Astrocyte of the cerebellum (primary cell): ENCODE data around the gene TDRD10.

ENCODE experiments used
- DNase-seq: peaks from one replicate; pipeline ENCODE4 v3.0.0-alpha.2; 2011; ENCODE audit warnings: low read depth
- H3K4me3 ChIP-seq: 2 replicates; pipeline ENCODE4 v1.5.1; 2011; ENCODE audit warnings: mild to moderate bottlenecking, low read depth, low read length, moderate library complexity
- in situ Hi-C: cut with HindIII; loops from 2 replicates; pipeline ENCODE4 v1.10.0; 2017; ENCODE audit warnings: low sequenced_read_pairs
- TF ChIP-seq, protein P1 (sequence below): IDR thresholded peaks from 2 replicates; pipeline ENCODE4 v1.5.1; 2012; ENCODE audit warnings: low read length, low read depth, moderate library complexity, mild to moderate bottlenecking; ENCODE audit errors: missing control alignments

Gene TDRD10, protein sequence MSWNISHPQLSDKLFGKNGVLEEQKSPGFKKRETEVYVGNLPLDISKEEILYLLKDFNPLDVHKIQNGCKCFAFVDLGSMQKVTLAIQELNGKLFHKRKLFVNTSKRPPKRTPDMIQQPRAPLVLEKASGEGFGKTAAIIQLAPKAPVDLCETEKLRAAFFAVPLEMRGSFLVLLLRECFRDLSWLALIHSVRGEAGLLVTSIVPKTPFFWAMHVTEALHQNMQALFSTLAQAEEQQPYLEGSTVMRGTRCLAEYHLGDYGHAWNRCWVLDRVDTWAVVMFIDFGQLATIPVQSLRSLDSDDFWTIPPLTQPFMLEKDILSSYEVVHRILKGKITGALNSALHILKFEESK

DNA sequence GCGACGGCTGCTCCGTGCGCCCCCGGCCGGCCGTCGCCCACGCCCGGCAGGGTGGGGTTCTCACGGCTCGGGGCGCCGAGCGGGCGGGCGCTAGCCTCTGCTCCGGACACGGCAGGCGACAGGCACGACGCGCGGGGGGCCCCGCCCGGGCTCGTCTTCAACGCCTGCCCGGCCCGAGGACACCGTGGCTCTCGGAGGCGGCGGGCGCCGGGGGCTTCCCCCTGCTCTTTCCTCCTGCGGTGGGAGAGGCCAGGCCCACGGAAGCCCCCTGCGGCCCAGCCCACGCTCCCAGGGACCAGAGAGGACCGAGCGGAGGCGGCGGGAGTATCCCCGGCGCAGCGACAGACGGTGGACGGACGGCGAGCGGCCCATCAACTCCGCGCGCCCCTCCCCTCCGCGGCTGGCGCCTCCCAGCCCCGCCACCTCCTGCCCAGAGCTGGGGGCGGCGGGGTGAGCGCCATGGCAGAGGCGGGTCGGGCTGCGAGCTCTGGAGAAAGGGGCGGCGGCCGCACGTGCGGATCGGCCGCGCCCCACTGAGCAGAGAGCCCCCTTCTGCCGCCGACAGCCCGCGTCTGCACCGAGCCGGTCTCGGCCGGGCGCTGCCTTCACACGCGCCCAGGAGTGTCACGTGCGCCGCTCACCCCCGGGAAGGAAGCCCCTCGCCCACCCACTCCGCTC, at the start of gene TDRD10, which contains the start of gene SHE:
Gene TDRD10, plus strand, starts transcription at position 154 of the 678 bp plus-strand sequence. CDS start 4,685 bp downstream, outside the sequence.
Gene SHE, minus strand, starts transcription at position 347 of the 678 bp plus-strand sequence. CDS start 386 bp downstream, outside the sequence.
- no peak within 1 kb of the TSS for H3K4me3 ChIP-seq
- DNase-seq, result no peak
- TF ChIP-seq, protein P1, sequence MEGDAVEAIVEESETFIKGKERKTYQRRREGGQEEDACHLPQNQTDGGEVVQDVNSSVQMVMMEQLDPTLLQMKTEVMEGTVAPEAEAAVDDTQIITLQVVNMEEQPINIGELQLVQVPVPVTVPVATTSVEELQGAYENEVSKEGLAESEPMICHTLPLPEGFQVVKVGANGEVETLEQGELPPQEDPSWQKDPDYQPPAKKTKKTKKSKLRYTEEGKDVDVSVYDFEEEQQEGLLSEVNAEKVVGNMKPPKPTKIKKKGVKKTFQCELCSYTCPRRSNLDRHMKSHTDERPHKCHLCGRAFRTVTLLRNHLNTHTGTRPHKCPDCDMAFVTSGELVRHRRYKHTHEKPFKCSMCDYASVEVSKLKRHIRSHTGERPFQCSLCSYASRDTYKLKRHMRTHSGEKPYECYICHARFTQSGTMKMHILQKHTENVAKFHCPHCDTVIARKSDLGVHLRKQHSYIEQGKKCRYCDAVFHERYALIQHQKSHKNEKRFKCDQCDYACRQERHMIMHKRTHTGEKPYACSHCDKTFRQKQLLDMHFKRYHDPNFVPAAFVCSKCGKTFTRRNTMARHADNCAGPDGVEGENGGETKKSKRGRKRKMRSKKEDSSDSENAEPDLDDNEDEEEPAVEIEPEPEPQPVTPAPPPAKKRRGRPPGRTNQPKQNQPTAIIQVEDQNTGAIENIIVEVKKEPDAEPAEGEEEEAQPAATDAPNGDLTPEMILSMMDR, result no peak
- in situ Hi-C loops, result no loop called here

DNA sequence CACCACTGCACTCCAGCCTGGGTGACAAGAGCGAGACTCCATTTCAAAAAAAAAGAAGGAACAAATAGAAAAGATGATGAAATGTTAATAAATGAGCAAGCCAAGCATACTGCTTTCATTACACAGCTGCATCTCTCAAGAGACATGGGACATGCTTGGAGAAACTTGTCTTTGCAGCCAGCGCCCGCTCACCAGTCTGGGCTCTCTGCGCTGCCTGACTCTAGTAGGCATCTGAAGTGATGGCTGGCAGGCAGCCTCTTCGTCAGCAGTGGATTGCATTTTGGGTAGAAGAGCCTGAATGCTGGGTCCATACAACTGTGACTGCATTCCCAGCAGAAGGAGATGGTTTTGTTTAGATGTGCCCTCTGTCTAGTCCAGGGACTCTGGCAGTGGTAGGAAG, 48.9 kb upstream of the TDRD10 start:
- no peak overlapping the region for H3K4me3 ChIP-seq
- TF ChIP-seq, protein P1, result no peak
- no peak for DNase-seq
- in situ Hi-C loops, result no loop called here

DNA sequence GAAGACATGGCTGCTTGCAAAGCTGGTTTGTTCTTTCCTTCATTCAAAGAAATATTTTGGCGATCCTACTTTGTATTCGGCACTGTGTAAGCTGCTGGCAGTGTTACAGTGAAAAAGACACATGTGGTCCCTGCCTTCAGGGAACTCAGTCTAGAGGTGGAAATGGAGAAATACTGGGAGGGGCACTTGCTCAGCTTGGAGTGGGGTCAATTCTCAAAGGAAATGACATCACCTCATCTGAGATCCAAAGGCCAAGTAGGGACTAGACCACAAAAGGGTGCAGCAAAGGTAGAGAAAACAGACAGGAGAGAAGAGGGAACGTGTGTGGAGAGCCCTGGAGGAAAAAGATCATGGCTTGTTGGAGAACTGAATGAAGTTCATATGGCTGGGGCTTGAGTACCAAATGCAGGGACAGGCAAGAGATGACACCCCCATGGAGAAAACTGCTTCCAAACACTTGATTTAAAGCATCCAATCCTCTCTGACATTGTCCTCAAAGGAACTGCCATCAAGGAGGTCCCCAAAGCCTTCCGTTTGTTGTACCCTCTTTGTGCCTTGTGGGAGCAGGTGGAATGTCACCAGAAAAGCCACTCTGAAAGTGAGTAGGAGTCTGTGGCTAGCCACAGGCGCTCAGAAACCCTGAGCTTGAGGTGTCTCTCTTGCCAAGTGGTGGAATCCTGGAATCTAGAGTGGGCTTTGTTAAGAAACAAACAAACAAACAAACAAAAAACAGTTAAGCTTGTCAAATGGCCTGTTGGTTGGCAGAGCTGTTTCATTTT, 48.3 kb upstream of the TDRD10 start:
- in situ Hi-C loops, result no loop called here
- H3K4me3 ChIP-seq, result no peak overlapping the region
- TF ChIP-seq, protein P1, result no peak
- DNase-seq, result no peak

DNA sequence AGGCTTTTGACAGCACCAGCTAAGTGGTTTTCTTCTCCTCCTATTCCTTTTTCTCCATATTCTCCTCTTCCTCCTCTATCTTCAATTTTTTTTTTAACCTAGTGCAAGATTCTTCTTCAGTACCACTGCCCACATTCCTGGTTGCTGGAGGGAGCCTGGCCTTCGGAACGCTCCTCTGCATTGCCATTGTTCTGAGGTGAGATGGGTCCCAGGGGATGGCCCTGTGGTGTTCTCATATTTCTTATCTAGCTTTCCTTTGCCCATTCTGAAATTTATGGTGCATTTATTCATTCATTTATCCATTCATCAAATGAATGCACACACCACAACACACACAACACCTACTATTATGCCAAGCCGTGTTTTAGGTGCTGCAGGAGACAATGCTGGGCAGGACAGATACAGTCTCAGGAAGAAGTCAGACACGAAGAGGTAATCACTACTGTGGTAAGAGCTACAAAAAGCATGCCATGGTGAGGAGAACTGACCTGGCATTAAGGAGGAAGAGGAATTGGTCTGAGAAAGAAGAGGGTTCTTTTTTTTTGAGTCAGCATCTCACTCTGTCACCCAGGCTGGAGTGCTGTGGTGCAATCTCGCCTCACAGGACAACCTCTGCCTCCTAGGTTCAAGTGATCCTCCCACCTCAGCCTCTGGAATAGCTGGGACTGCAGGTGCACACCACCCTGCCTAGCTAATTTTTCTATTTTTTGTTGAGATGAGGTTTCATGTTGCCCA, 47.5 kb upstream of the TDRD10 start:
- no peak for DNase-seq
- H3K4me3 ChIP-seq, result no peak overlapping the region
- in situ Hi-C loops, result no loop called here
- TF ChIP-seq, protein P1, result no peak

DNA sequence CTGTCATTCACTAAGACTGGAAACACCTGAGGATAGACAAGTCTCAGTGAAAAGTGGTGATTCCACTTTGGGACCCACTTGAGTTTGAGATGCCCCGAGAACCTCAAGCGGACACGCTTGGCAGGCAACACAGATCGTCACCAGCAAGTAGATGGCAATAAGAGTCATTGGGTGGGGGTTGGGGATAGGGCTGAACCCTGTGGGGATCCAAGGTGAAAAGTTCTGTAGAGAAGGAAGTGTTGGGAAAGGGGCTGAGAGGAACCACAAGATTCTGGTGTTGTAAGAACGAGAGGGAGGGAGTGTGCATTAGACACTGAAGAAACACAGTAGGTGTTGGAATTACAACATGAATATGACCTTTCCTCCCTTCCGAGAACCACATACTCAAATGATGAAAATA, 45.4 kb upstream of the TDRD10 start:
- in situ Hi-C loops, result no loop called here
- no peak for DNase-seq
- TF ChIP-seq, protein P1, result no peak

DNA sequence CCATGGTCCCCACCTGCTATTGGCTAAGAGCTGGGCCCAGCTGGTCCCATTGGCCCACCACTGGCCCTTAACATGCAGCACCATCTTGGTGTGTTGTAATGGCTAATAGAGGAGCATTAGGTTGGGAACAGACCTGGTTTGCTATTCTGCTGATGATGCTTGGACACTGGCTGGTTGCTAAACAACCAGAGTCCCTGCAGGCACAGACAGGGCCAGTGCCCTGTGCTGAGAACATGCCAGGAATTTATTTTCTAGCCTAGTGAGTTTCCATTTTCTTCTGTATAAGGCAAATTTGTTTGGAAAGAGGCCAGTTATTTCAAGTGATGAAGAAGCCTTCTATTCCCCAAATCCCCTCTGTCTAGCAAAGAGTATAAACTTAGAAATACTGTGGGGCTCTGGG, 42.9 kb upstream of the TDRD10 start:
- in situ Hi-C loops, result no loop called here
- TF ChIP-seq, protein P1, result no peak
- no peak for DNase-seq
- H3K4me3 ChIP-seq, result no peak overlapping the region

More for the DNA sequence above, 45.4 kb upstream of the TDRD10 start:
- H3K4me3 ChIP-seq, result no peak overlapping the region
